ENCODE data around the gene SIVA1. TPM values are rescaled to one million over a fixed set of nuclear protein-coding genes. Genes with fewer than 3 reads are reported as not detected.

The SIVA1 gene
- total RNA-seq, 1 donor from 2014 or later = 47.0 TPM

GRCh38 chr14:104719343-104719742 lies 33.6 kb upstream of the SIVA1 start:
- no peak for TF ChIP-seq CTCF (IDR thresholded peaks at IDR 0.05)
- peaks cover 13% of the 10 kb centered on the region for H3K36me3 Mint-ChIP-seq (ENCODE audit: low read depth)
- no peak overlapping the region for H3K27ac Mint-ChIP-seq (ENCODE audit: unreplicated experiment)
- no peaks in the 10 kb centered on the region for H3K9me3 Mint-ChIP-seq (ENCODE audit: low read depth)
- DNase-seq (ENCODE audit: low spot score) = no peak
- H3K27me3 Mint-ChIP-seq (ENCODE audit: low read depth) = no peaks in the 10 kb centered on the region
- H3K4me1 Mint-ChIP-seq (ENCODE audit: low read depth) = peaks cover 16% of the 10 kb centered on the region
- no peak overlapping the region for H3K4me3 Mint-ChIP-seq (ENCODE audit: unreplicated experiment)

- H3K27me3 Mint-ChIP-seq (ENCODE audit: low read depth) = no peaks in the 10 kb centered on the region
- H3K27ac Mint-ChIP-seq (ENCODE audit: unreplicated experiment) = no peak overlapping the region
- peaks cover 9% of the 10 kb centered on the region for H3K36me3 Mint-ChIP-seq (ENCODE audit: low read depth)
- no peak overlapping the region for H3K4me3 Mint-ChIP-seq (ENCODE audit: unreplicated experiment)
- H3K9me3 Mint-ChIP-seq (ENCODE audit: low read depth) = no peaks in the 10 kb centered on the region
- H3K4me1 Mint-ChIP-seq (ENCODE audit: low read depth) = peaks cover 25% of the 10 kb centered on the region
- no peak for DNase-seq (ENCODE audit: low spot score)
- no peak for TF ChIP-seq CTCF (IDR thresholded peaks at IDR 0.05)
Observed at GRCh38 chr14:104721505-104722431, 31.2 kb upstream of the SIVA1 start.

GRCh38 chr14:104722938-104723650 lies 29.9 kb upstream of the SIVA1 start:
- Mint-ChIP-seq H3K4me3 (ENCODE audit: unreplicated experiment) (no peak overlapping the region), H3K9me3 (ENCODE audit: low read depth) (no peaks in the 10 kb centered on the region), H3K27me3 (ENCODE audit: low read depth) (no peaks in the 10 kb centered on the region), H3K27ac (ENCODE audit: unreplicated experiment) (no peak overlapping the region), H3K36me3 (ENCODE audit: low read depth) (peaks cover 6% of the 10 kb centered on the region), H3K4me1 (ENCODE audit: low read depth) (peaks cover 25% of the 10 kb centered on the region)
- TF ChIP-seq CTCF (IDR thresholded peaks at IDR 0.05) = no peak
- DNase-seq (ENCODE audit: low spot score) = no peak

GRCh38 chr14:104723651-104724406 lies 29.1 kb upstream of the SIVA1 start, which contains the start of gene ADSS1:
Gene ADSS1, plus strand, starts transcription at chr14:104724229. Its CDS starts 42 bp downstream, at chr14:104724271.
- no peak within 1 kb of the TSS for H3K27ac Mint-ChIP-seq (ENCODE audit: unreplicated experiment)
- H3K4me3 Mint-ChIP-seq (ENCODE audit: unreplicated experiment) = peak within 1 kb of the TSS; percentile 40
- no peaks in the 10 kb centered on the region for H3K27me3 Mint-ChIP-seq (ENCODE audit: low read depth)
- no peaks in the 10 kb centered on the region for H3K9me3 Mint-ChIP-seq (ENCODE audit: low read depth)
- peak; percentile 89 for TF ChIP-seq CTCF (IDR thresholded peaks at IDR 0.05)
- peaks cover 6% of the 10 kb centered on the region for H3K36me3 Mint-ChIP-seq (ENCODE audit: low read depth)
- no peak for DNase-seq (ENCODE audit: low spot score)
- peaks cover 25% of the 10 kb centered on the region for H3K4me1 Mint-ChIP-seq (ENCODE audit: low read depth)
